Endothelial cell (in vitro differentiated cells): ENCODE data around the gene NCBP3. TPM values are rescaled to one million over a fixed set of nuclear protein-coding genes. Genes with fewer than 3 reads are reported as not detected.

Experiments used
- DNase-seq: peaks from one replicate; pipeline ENCODE4 v3.0.0; 2021; ENCODE audit warnings: low spot score
- H3K27ac Mint-ChIP-seq: one replicate; pipeline ENCODE4 v1.8.0; 2021; ENCODE audit warnings: mixed read lengths, inconsistent platforms; ENCODE audit not compliant: unreplicated experiment
- H3K27me3 Mint-ChIP-seq: one replicate; pipeline ENCODE4 v1.8.0; 2021; ENCODE audit warnings: mild to moderate bottlenecking, moderate library complexity, mixed read lengths, inconsistent platforms; ENCODE audit not compliant: unreplicated experiment
- H3K36me3 Mint-ChIP-seq: one replicate; pipeline ENCODE4 v1.8.0; 2021; ENCODE audit warnings: mild to moderate bottlenecking, low read depth, mixed read lengths, inconsistent platforms; ENCODE audit not compliant: unreplicated experiment
- H3K4me1 Mint-ChIP-seq: one replicate; pipeline ENCODE4 v1.8.0; 2021; ENCODE audit warnings: mild to moderate bottlenecking, mixed read lengths, inconsistent platforms; ENCODE audit not compliant: unreplicated experiment
- H3K4me3 Mint-ChIP-seq: one replicate; pipeline ENCODE4 v1.8.0; 2021; ENCODE audit warnings: mild to moderate bottlenecking, mixed read lengths, inconsistent platforms; ENCODE audit not compliant: unreplicated experiment
- H3K9me3 Mint-ChIP-seq: one replicate; pipeline ENCODE4 v1.8.0; 2021; ENCODE audit warnings: mixed read lengths, inconsistent platforms; ENCODE audit not compliant: unreplicated experiment
- long read RNA-seq: library from polyadenylated mRNA; unstranded; transcript quantifications from one replicate; pipeline ENCODE4 v2.0.0, GENCODE V29; 2020; ENCODE audit not compliant: unreplicated experiment
- total RNA-seq: library from RNA; stranded (reverse); fragmentation: NEBNext Ultra II Directional; extraction: Animal tissue kit (Norgen Biotek cat#: 25700); gene quantifications from one replicate; pipeline ENCODE4 v1.2.1, GENCODE V29; 2021; ENCODE audit not compliant: unreplicated experiment
- TF ChIP-seq, protein P1 (sequence below): fragments of 200-600 bp; sonication (generic); IDR thresholded peaks from one replicate; pipeline ENCODE4 v1.5.0; 2021; ENCODE audit warnings: antibody characterized with exemption; ENCODE audit not compliant: unreplicated experiment

NCBP3 gene
- total RNA-seq: 84.4 TPM
- long read RNA-seq, full-length matches to known transcripts: 11 of 17 reads
- long read RNA-seq, partial matches to known transcripts: 2 of 17 reads
- long read RNA-seq, other reads (novel, unspliced or antisense): 4 of 17 reads

DNA sequence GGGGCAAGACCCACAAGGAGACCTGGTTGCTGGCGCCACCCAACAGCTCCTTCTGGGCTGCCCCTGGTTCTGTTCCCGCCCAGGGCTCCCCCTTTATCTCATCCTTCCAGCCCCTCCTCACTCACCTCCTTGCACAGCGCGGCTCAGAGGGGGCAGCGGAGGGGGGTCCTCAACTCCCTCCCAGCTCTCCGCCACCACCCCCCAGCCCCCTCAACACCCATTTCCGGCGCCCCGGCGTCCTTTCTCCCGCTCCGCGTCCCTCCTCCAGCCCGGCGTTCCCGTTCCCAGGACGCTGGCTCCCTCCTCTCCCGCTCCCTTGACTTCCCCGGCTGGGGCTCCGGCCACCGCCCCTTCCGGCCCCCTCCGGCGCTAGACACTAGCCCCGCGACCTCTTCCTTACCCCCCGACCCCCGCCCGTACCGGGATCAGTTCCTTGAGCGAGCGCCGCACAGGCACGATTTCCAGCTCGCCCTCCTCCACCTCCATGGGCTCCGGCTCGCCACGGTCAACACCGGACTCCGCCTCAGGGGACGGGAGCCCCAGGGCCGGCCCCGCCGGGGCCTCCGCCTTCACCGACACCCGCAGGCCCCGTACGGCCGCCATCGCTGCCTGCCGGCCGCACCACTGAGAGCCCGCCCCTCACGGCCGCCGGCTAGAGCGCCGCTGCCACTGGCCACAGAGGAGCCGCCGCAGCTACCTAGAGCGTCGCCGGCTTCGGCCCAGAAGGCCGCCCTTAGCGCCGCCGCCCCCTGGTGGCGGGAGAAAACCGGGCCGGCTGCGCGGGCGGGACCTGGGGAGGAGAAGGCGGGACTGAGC lies at the start of gene NCBP3:
Gene NCBP3, minus strand, starts transcription at position 626 of the 816 bp plus-strand sequence. Its CDS starts 23 bp downstream, at position 603.
- Mint-ChIP-seq H3K4me1 (peaks cover 13% of the 10 kb centered on the region), H3K9me3 (no peaks in the 10 kb centered on the region), H3K4me3 (peak within 1 kb of the TSS; percentile 97), H3K27me3 (peaks cover 7% of the 10 kb centered on the region), H3K27ac (peak within 1 kb of the TSS; percentile 84), H3K36me3 (peaks cover 9% of the 10 kb centered on the region)
- TF ChIP-seq, protein P1, sequence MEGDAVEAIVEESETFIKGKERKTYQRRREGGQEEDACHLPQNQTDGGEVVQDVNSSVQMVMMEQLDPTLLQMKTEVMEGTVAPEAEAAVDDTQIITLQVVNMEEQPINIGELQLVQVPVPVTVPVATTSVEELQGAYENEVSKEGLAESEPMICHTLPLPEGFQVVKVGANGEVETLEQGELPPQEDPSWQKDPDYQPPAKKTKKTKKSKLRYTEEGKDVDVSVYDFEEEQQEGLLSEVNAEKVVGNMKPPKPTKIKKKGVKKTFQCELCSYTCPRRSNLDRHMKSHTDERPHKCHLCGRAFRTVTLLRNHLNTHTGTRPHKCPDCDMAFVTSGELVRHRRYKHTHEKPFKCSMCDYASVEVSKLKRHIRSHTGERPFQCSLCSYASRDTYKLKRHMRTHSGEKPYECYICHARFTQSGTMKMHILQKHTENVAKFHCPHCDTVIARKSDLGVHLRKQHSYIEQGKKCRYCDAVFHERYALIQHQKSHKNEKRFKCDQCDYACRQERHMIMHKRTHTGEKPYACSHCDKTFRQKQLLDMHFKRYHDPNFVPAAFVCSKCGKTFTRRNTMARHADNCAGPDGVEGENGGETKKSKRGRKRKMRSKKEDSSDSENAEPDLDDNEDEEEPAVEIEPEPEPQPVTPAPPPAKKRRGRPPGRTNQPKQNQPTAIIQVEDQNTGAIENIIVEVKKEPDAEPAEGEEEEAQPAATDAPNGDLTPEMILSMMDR: peak; percentile 97
- DNase-seq: peak; percentile 98

DNA sequence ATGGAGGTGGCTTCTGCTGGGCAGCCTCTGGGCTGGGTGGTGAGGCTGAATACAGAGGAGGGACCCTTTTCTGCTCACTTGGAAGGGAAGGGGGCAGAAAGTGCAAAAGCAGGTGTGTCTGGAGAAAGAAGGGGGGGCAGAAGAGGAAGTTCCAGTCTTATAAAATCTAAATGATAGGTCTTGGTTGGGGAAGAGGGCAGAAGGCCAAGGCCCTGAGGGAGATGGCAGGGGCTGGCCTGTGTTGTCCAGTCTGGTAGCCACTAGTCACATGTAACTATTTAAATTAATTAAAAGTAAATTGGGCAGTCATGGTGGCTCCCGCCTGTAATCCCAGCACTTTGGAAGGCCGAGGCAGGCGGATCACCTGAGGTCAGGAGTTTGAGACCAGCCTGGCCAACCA lies 49.3 kb upstream of the NCBP3 start:
- Mint-ChIP-seq H3K27ac (peak overlapping the region; percentile 57), H3K4me3 (no peak overlapping the region), H3K36me3 (peaks cover 11% of the 10 kb centered on the region), H3K27me3 (peaks cover 16% of the 10 kb centered on the region), H3K4me1 (peaks cover 28% of the 10 kb centered on the region), H3K9me3 (no peaks in the 10 kb centered on the region)
- DNase-seq: no peak
- TF ChIP-seq, protein P1: no peak

- TF ChIP-seq, protein P1: no peak
- Mint-ChIP-seq H3K27me3 (peaks cover 16% of the 10 kb centered on the region), H3K9me3 (no peaks in the 10 kb centered on the region), H3K36me3 (peaks cover 11% of the 10 kb centered on the region), H3K4me3 (no peak overlapping the region), H3K27ac (peak overlapping the region; percentile 57), H3K4me1 (peaks cover 30% of the 10 kb centered on the region)
- no peak for DNase-seq
These were observed 48.9 kb upstream of the NCBP3 start for GRCh38 chr17:3894911-3895343.

- no peaks in the 10 kb centered on the region for H3K9me3 Mint-ChIP-seq
- peaks cover 17% of the 10 kb centered on the region for H3K27me3 Mint-ChIP-seq
- peaks cover 30% of the 10 kb centered on the region for H3K4me1 Mint-ChIP-seq
- TF ChIP-seq, protein P1: no peak
- no peak overlapping the region for H3K27ac Mint-ChIP-seq
- no peak for DNase-seq
- peak overlapping the region; percentile 87 for H3K4me3 Mint-ChIP-seq
- H3K36me3 Mint-ChIP-seq: peaks cover 11% of the 10 kb centered on the region
These were observed 48.1 kb upstream of the NCBP3 start for GRCh38 chr17:3894188-3894587.

DNA sequence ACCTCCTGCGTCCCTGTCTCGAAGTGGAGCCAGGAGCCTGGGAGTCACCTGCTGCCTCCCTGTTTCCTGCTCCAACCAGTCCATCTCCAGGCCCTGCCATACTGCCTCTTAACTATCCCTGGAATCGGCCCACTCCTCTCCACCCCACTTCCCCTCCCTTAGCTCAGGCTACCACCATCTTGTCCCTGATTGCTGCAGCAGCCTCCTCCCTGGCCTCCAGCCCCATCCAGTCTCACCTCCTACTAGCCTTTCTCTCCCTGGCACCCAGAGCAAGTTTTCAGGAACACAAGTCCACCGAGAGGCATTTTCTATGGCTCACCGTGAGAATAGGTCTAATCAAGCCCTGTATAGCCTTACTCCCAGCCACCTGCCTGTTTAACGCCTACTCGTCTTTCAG lies 47.7 kb upstream of the NCBP3 start:
- Mint-ChIP-seq H3K27ac (peak overlapping the region; percentile 74), H3K4me3 (peak overlapping the region; percentile 87), H3K4me1 (peaks cover 30% of the 10 kb centered on the region), H3K9me3 (no peaks in the 10 kb centered on the region), H3K36me3 (peaks cover 11% of the 10 kb centered on the region), H3K27me3 (peaks cover 21% of the 10 kb centered on the region)
- TF ChIP-seq, protein P1: no peak
- no peak for DNase-seq
